IPS-15b (cell line): ENCODE data around the gene PLXNB3.

Experiments used
- H3K27me3 ChIP-seq: one replicate; pipeline ENCODE4 v1.6.1; 2013; ENCODE audit warnings: low read length; ENCODE audit not compliant: control insufficient read depth, insufficient read depth
- H3K36me3 ChIP-seq: one replicate; pipeline ENCODE4 v1.6.1; 2013; ENCODE audit warnings: low read length; ENCODE audit not compliant: control insufficient read depth, insufficient read depth
- H3K4me1 ChIP-seq: one replicate; pipeline ENCODE4 v1.6.1; 2013; ENCODE audit warnings: mild to moderate bottlenecking, low read length; ENCODE audit not compliant: control insufficient read depth, insufficient read depth
- H3K4me3 ChIP-seq: one replicate; pipeline ENCODE4 v1.5.1; 2013; ENCODE audit warnings: low read depth, low read length
- H3K9ac ChIP-seq: one replicate; pipeline ENCODE4 v1.6.1; 2013; ENCODE audit warnings: low read depth, mild to moderate bottlenecking, low read length
- H3K9me3 ChIP-seq: one replicate; pipeline ENCODE4 v1.6.1; 2013; ENCODE audit warnings: mild to moderate bottlenecking, low read length; ENCODE audit not compliant: control insufficient read depth, insufficient read depth

The PLXNB3 gene

GRCh38 chrX:153820601-153821000 lies 56.6 kb downstream of the PLXNB3 start:
- peaks cover 3% of the 10 kb centered on the region for H3K4me1 ChIP-seq
- H3K36me3 ChIP-seq: peaks cover 3% of the 10 kb centered on the region
- H3K9ac ChIP-seq: no peak overlapping the region
- H3K4me3 ChIP-seq: no peak overlapping the region
- H3K27me3 ChIP-seq: no peaks in the 10 kb centered on the region
- peaks cover 4% of the 10 kb centered on the region for H3K9me3 ChIP-seq

GRCh38 chrX:153821066-153821465 lies 57.0 kb downstream of the PLXNB3 start:
- Histone ChIP-seq H3K4me1 (peaks cover 3% of the 10 kb centered on the region), H3K4me3 (no peak overlapping the region), H3K9ac (no peak overlapping the region), H3K9me3 (peaks cover 4% of the 10 kb centered on the region), H3K27me3 (no peaks in the 10 kb centered on the region), H3K36me3 (peaks cover 3% of the 10 kb centered on the region)

GRCh38 chrX:153824348-153824747 lies 60.3 kb downstream of the PLXNB3 start:
- H3K27me3 ChIP-seq: no peaks in the 10 kb centered on the region
- peaks cover 6% of the 10 kb centered on the region for H3K4me1 ChIP-seq
- H3K9ac ChIP-seq: no peak overlapping the region
- H3K36me3 ChIP-seq: no peaks in the 10 kb centered on the region
- no peak overlapping the region for H3K4me3 ChIP-seq
- H3K9me3 ChIP-seq: no peaks in the 10 kb centered on the region

- Histone ChIP-seq H3K9me3 (no peaks in the 10 kb centered on the region), H3K4me3 (no peak overlapping the region), H3K4me1 (peaks cover 6% of the 10 kb centered on the region), H3K27me3 (no peaks in the 10 kb centered on the region), H3K9ac (no peak overlapping the region), H3K36me3 (no peaks in the 10 kb centered on the region)
Observed at GRCh38 chrX:153825042-153825441, 61.0 kb downstream of the PLXNB3 start.
